ENCODE measurements around the gene SULT1A3.
"Not testable (repeated sequence)": the region's sequence is repeated elsewhere in the genome, so short reads cannot be mapped to it uniquely, and the experiment has no call there.

Gene SULT1A3

GRCh38 chr16:30199049-30199448, at the start of gene SULT1A3:
Gene SULT1A3, plus strand, starts transcription at chr16:30199255. Its CDS starts 1,474 bp downstream, at chr16:30200729.
- H3K4me3 ChIP-seq (replicated peaks in 1 of 2; ENCODE audit: low read depth in 2 of 2, low read length in 2 of 2); DNase-seq (ENCODE audit: low read depth in 2 of 2): not testable (repeated sequence)

DNA sequence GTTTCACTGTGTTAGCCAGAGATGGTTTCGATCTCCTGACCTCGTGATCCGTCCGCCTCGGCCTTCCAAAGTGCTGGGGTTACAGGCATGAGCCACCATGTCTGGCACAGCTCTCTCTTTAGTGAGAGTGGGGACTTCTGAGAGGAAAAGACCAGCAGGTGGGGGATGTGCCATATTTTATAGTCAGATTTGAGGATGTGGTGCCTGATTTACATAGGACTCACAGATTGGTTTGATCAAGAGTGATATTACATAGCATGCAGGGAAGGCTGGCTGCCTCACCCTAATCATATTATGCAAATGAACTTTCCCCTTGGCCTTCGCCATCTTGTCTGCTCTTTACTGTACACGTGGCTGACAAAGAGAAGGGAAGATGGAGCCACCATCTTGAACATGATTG, 48.0 kb upstream of the SULT1A3 start:
- TF ChIP-seq, protein P1, sequence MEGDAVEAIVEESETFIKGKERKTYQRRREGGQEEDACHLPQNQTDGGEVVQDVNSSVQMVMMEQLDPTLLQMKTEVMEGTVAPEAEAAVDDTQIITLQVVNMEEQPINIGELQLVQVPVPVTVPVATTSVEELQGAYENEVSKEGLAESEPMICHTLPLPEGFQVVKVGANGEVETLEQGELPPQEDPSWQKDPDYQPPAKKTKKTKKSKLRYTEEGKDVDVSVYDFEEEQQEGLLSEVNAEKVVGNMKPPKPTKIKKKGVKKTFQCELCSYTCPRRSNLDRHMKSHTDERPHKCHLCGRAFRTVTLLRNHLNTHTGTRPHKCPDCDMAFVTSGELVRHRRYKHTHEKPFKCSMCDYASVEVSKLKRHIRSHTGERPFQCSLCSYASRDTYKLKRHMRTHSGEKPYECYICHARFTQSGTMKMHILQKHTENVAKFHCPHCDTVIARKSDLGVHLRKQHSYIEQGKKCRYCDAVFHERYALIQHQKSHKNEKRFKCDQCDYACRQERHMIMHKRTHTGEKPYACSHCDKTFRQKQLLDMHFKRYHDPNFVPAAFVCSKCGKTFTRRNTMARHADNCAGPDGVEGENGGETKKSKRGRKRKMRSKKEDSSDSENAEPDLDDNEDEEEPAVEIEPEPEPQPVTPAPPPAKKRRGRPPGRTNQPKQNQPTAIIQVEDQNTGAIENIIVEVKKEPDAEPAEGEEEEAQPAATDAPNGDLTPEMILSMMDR (IDR thresholded peaks at IDR 0.05; ENCODE audit: low read depth, low read length), result no peak
- H3K4me3 ChIP-seq (replicated peaks in 1 of 2; ENCODE audit: low read depth in 2 of 2, low read length in 2 of 2), result no peak overlapping the region
- no peak for DNase-seq (ENCODE audit: low read depth in 2 of 2)

GRCh38 chr16:30152517-30152916, 46.5 kb upstream of the SULT1A3 start:
- H3K4me3 ChIP-seq (replicated peaks in 1 of 2; ENCODE audit: low read depth in 2 of 2, low read length in 2 of 2), result no peak overlapping the region
- TF ChIP-seq, protein P1 (IDR thresholded peaks at IDR 0.05; ENCODE audit: low read depth, low read length), result no peak
- DNase-seq (ENCODE audit: low read depth in 2 of 2), result no peak

- TF ChIP-seq, protein P1 (IDR thresholded peaks at IDR 0.05; ENCODE audit: low read depth, low read length), result no peak
- H3K4me3 ChIP-seq (replicated peaks in 1 of 2; ENCODE audit: low read depth in 2 of 2, low read length in 2 of 2), result no peak overlapping the region
- DNase-seq (ENCODE audit: low read depth in 2 of 2), result no peak
These were observed 43.9 kb upstream of the SULT1A3 start for GRCh38 chr16:30155188-30155587.

DNA sequence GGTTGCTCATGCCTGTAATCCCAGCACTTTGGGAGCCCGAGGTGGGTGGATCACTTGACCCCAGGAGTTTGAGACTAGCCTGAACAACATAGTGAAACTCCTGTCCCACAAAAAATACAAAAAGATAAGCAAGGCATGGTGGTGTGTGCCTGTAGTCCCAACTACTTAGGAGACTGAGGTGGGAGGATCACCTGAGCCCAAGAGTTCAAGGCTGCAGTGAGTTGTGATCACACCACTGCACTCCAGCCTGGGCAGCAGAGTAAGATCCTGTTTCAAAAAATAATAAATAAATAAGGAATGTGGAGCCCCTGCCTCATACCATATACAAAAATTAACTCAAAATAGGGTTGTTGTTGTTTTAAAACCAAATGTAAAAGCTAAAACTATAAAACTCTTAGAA, 41.8 kb upstream of the SULT1A3 start:
- no peak for DNase-seq (ENCODE audit: low read depth in 2 of 2)
- H3K4me3 ChIP-seq (replicated peaks in 1 of 2; ENCODE audit: low read depth in 2 of 2, low read length in 2 of 2), result no peak overlapping the region
- TF ChIP-seq, protein P1 (IDR thresholded peaks at IDR 0.05; ENCODE audit: low read depth, low read length), result no peak

DNA sequence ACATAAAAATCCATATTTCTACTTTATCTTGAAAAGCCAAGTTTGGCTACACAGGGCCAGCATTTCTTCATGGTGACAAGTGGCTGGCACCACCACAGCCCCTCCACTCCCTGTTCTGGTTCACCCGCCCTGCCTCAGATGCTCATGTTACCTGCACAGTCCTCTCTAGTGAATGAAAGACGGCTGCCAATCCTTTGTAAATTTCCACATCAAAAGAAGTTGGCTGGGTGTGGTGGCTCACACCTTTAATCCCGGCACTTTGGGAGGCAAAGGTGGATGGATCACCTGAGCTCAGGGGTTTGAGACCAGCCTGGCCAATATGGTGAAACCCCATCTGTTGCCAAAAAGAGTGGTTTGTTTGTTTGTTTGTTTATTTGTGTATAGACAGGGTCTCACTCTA, 35.5 kb upstream of the SULT1A3 start:
- TF ChIP-seq, protein P1 (IDR thresholded peaks at IDR 0.05; ENCODE audit: low read depth, low read length), result no peak
- no peak overlapping the region for H3K4me3 ChIP-seq (replicated peaks in 1 of 2; ENCODE audit: low read depth in 2 of 2, low read length in 2 of 2)

GRCh38 chr16:30166202-30166902, 32.7 kb upstream of the SULT1A3 start:
- TF ChIP-seq, protein P1 (IDR thresholded peaks at IDR 0.05; ENCODE audit: low read depth, low read length), result no peak
- H3K4me3 ChIP-seq (replicated peaks in 1 of 2; ENCODE audit: low read depth in 2 of 2, low read length in 2 of 2), result no peak overlapping the region
- DNase-seq (ENCODE audit: low read depth in 2 of 2), result no peak

More for the DNA sequence above, 35.5 kb upstream of the SULT1A3 start:
- no peak for DNase-seq (ENCODE audit: low read depth in 2 of 2)

DNA sequence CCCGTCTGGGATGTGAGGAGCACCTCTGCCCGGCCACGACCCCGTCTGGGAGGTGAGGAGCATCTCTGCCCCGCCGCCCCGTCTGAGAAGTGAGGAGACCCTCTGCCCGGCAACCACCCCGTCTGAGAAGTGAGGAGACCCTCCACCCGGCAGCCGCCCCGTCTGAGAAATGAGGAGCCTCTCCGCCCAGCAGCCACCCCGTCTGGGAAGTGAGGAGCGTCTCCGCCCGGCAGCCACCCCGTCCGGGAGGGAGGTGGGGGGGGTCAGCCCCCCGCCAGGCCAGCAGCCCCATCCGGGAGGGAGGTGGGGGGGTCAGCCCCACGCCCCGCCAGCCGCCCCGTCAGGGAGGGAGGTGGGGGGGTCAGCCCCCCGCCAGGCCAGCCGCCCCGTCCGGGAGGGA, 30.3 kb upstream of the SULT1A3 start:
- H3K4me3 ChIP-seq (replicated peaks in 1 of 2; ENCODE audit: low read depth in 2 of 2, low read length in 2 of 2); DNase-seq (ENCODE audit: low read depth in 2 of 2): not testable (repeated sequence)

- not testable (repeated sequence) for DNase-seq (ENCODE audit: low read depth in 2 of 2); H3K4me3 ChIP-seq (replicated peaks in 1 of 2; ENCODE audit: low read depth in 2 of 2, low read length in 2 of 2)
These were observed 29.6 kb upstream of the SULT1A3 start for GRCh38 chr16:30169416-30169815.

- not testable (repeated sequence) for DNase-seq (ENCODE audit: low read depth in 2 of 2); H3K4me3 ChIP-seq (replicated peaks in 1 of 2; ENCODE audit: low read depth in 2 of 2, low read length in 2 of 2)
These were observed 28.9 kb upstream of the SULT1A3 start for GRCh38 chr16:30170145-30170544.
